ENCODE data around the gene GALNT9.

Gene GALNT9

DNA sequence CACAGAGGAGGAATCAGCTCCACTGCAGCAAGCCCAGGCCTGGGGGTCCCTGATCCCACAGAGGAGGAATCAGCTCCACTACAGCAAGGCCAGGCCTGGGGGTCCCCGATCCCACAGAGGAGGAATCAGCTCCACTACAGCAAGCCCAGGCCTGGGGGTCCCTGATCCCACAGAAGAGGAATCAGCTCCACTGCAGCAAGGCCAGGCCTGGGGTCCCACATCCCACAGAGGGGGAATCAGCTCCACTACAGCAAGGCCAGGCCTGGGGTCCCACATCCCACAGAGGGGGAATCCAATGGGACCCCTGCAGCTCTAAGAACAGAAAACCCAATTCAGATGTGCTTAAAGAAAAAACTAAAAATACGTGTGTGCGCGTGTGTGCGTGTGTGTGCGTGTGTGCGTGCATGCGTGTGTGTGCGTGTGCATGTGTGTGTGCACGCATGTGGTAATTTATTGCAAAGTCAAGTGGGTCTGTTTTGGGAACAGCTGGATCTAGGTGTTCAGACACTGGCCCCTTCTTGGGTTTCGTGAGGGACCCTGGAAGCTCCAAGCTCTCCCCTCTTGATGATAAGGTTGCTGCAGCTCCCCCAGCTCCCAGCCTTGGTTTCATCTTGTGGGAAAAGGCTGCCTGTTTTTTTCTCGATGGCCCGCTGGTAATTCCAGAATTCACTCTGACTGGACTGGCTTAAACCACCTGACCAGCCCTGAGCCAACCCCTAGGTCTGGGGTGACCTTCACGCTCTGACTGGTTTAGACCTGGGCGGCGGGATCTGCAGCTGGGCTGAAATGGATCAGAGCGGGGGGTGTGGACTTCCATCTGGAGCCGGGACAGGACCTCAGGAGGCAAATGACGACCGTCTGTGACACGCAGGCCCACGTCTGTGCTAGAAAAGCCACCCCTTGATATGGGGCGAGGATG is 47.1 kb downstream of the GALNT9 start:
- no peaks in the 10 kb centered on the region for H3K4me1 ChIP-seq (ENCODE audit: insufficient read depth, low read length)
- no peak overlapping the region for H3K9ac ChIP-seq (ENCODE audit: low read depth, low read length)

DNA sequence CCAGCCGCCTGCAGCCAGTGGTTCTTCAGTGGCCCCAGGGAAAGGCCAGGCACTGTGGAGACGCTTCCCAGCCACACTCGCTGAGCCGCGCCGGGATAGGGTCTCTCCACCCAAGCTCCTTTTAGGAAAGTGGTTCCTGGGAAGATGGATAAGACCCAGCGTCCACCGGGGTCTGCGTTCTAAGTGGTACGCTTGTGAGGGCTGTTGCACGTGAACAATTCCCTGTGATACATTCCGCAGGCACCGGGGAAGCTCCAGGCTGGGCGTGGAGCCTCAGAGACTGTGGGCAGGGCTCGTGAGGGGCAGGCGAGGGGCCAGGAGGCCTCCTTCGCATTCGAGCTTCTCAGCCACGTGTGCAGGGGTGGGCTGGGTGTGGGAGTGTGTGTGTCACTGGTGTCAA is 48.4 kb downstream of the GALNT9 start:
- H2AFZ ChIP-seq (ENCODE audit: low read depth, low read length) = no peak overlapping the region
- ATAC-seq (ENCODE audit: insufficient read depth, low read depth) (no peak), DNase-seq (no peak)
- no peaks in the 10 kb centered on the region for H3K79me2 ChIP-seq (ENCODE audit: insufficient read depth, low read length)
- no peaks in the 10 kb centered on the region for H3K27me3 ChIP-seq (ENCODE audit: insufficient read depth, low read length, poor library complexity)
- H3K27ac ChIP-seq (ENCODE audit: low read length) = no peak overlapping the region
- no peaks in the 10 kb centered on the region for H3K36me3 ChIP-seq (ENCODE audit: insufficient read depth, low read length)
- H3K4me2 ChIP-seq (ENCODE audit: insufficient read depth, low read length) = no peak overlapping the region
- TF ChIP-seq, protein P1, sequence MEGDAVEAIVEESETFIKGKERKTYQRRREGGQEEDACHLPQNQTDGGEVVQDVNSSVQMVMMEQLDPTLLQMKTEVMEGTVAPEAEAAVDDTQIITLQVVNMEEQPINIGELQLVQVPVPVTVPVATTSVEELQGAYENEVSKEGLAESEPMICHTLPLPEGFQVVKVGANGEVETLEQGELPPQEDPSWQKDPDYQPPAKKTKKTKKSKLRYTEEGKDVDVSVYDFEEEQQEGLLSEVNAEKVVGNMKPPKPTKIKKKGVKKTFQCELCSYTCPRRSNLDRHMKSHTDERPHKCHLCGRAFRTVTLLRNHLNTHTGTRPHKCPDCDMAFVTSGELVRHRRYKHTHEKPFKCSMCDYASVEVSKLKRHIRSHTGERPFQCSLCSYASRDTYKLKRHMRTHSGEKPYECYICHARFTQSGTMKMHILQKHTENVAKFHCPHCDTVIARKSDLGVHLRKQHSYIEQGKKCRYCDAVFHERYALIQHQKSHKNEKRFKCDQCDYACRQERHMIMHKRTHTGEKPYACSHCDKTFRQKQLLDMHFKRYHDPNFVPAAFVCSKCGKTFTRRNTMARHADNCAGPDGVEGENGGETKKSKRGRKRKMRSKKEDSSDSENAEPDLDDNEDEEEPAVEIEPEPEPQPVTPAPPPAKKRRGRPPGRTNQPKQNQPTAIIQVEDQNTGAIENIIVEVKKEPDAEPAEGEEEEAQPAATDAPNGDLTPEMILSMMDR (IDR thresholded peaks at IDR 0.05; ENCODE audit: borderline replicate concordance, extremely low read depth, low read length, poor library complexity, severe bottlenecking) = no peak
- TF ChIP-seq EZH2 (IDR thresholded peaks at IDR 0.05; ENCODE audit: borderline replicate concordance, low read depth, low read length, severe bottlenecking) = no peak
- H4K20me1 ChIP-seq (ENCODE audit: insufficient read depth, low read length) = no peaks in the 10 kb centered on the region
- H3K9me3 ChIP-seq (ENCODE audit: insufficient read depth, low read length, severe bottlenecking) = no peaks in the 10 kb centered on the region
- no peak overlapping the region for H3K9ac ChIP-seq (ENCODE audit: low read depth, low read length)
- H3K4me3 ChIP-seq (ENCODE audit: low read depth in 1 of 2, low read length in 2 of 2) = no peak overlapping the region
- H3K4me1 ChIP-seq (ENCODE audit: insufficient read depth, low read length) = no peaks in the 10 kb centered on the region

More for the DNA sequence above, 47.1 kb downstream of the GALNT9 start:
- TF ChIP-seq, protein P1 (IDR thresholded peaks at IDR 0.05; ENCODE audit: borderline replicate concordance, extremely low read depth, low read length, poor library complexity, severe bottlenecking) = no peak
- no peak for TF ChIP-seq EZH2 (IDR thresholded peaks at IDR 0.05; ENCODE audit: borderline replicate concordance, low read depth, low read length, severe bottlenecking)
- Histone ChIP-seq H3K27ac (ENCODE audit: low read length) (no peak overlapping the region), H3K79me2 (ENCODE audit: insufficient read depth, low read length) (no peaks in the 10 kb centered on the region), H3K4me3 (ENCODE audit: low read depth in 1 of 2, low read length in 2 of 2) (no peak overlapping the region), H3K36me3 (ENCODE audit: insufficient read depth, low read length) (no peaks in the 10 kb centered on the region), H3K9me3 (ENCODE audit: insufficient read depth, low read length, severe bottlenecking) (no peaks in the 10 kb centered on the region), H3K4me2 (ENCODE audit: insufficient read depth, low read length) (no peak overlapping the region), H4K20me1 (ENCODE audit: insufficient read depth, low read length) (no peaks in the 10 kb centered on the region), H2AFZ (ENCODE audit: low read depth, low read length) (no peak overlapping the region), H3K27me3 (ENCODE audit: insufficient read depth, low read length, poor library complexity) (no peaks in the 10 kb centered on the region)
- DNase-seq (no peak), ATAC-seq (ENCODE audit: insufficient read depth, low read depth) (no peak)

DNA sequence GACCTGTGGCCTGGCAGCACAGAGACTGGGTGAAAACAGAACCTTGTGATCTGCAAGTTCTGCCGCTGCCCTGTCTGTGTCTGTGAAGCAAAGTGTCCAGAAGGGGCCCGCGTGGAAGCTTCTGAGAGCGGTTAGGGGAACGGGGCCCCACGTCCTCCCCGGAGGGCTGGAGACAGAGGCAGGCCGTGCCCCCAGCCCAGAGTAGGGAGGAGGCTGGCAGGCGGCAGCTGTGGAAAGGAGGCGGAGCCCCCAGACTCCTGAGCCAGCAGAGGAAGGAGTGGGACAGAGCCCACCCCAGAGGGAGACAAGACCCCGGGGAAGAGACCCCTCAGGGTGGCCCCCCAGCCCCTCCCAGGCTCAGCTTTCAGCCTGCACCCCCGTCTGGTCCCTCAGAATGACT is 49.0 kb downstream of the GALNT9 start:
- no peaks in the 10 kb centered on the region for H3K79me2 ChIP-seq (ENCODE audit: insufficient read depth, low read length)
- ATAC-seq (ENCODE audit: insufficient read depth, low read depth) (no peak), DNase-seq (no peak)
- no peak overlapping the region for H3K4me3 ChIP-seq (ENCODE audit: low read depth in 1 of 2, low read length in 2 of 2)
- no peaks in the 10 kb centered on the region for H3K36me3 ChIP-seq (ENCODE audit: insufficient read depth, low read length)
- no peaks in the 10 kb centered on the region for H3K27me3 ChIP-seq (ENCODE audit: insufficient read depth, low read length, poor library complexity)
- TF ChIP-seq EZH2 (IDR thresholded peaks at IDR 0.05; ENCODE audit: borderline replicate concordance, low read depth, low read length, severe bottlenecking) = no peak
- TF ChIP-seq, protein P1 (IDR thresholded peaks at IDR 0.05; ENCODE audit: borderline replicate concordance, extremely low read depth, low read length, poor library complexity, severe bottlenecking) = no peak
- H3K27ac ChIP-seq (ENCODE audit: low read length) = no peak overlapping the region
- H4K20me1 ChIP-seq (ENCODE audit: insufficient read depth, low read length) = no peaks in the 10 kb centered on the region
- no peak overlapping the region for H2AFZ ChIP-seq (ENCODE audit: low read depth, low read length)
- H3K9me3 ChIP-seq (ENCODE audit: insufficient read depth, low read length, severe bottlenecking) = no peaks in the 10 kb centered on the region
- H3K4me1 ChIP-seq (ENCODE audit: insufficient read depth, low read length) = no peaks in the 10 kb centered on the region
- no peak overlapping the region for H3K9ac ChIP-seq (ENCODE audit: low read depth, low read length)
- no peak overlapping the region for H3K4me2 ChIP-seq (ENCODE audit: insufficient read depth, low read length)

Data from DND-41 (cell line).